HG03025 (cell line): ENCODE results near the gene GIPR.
"Not testable (repeated sequence)": the region's sequence is repeated elsewhere in the genome, so short reads cannot be mapped to it uniquely, and the experiment has no call there.

Source experiments
- ATAC-seq: cut with Tn5 transposase; IDR thresholded peaks from one replicate; pipeline ENCODE4 v1.9.1; 2021; ENCODE audit warnings: mild to moderate bottlenecking, moderate library complexity; ENCODE audit not compliant: unreplicated experiment, low FRiP score

Gene GIPR

GRCh38 chr19:45667620-45668341 is at the start of gene GIPR:
TSS of gene GIPR (plus strand) at chr19:45668221. CDS start at chr19:45669521, 1,300 bp downstream.
- ATAC-seq, result no peak

- ATAC-seq, result no peak
Measured at GRCh38 chr19:45621389-45621788, 46.6 kb upstream of the GIPR start.

GRCh38 chr19:45621976-45622503 is 46.0 kb upstream of the GIPR start:
- ATAC-seq, result no peak

GRCh38 chr19:45623984-45624383 is 44.0 kb upstream of the GIPR start:
- ATAC-seq, result no peak

GRCh38 chr19:45628219-45628618 is 39.8 kb upstream of the GIPR start:
- ATAC-seq, result not testable (repeated sequence)

GRCh38 chr19:45629704-45630103 is 38.3 kb upstream of the GIPR start:
- no peak for ATAC-seq

- no peak for ATAC-seq
Measured at GRCh38 chr19:45630463-45630862, 37.6 kb upstream of the GIPR start.

- no peak for ATAC-seq
Measured at GRCh38 chr19:45632468-45633196, 35.4 kb upstream of the GIPR start.

GRCh38 chr19:45636275-45636674 is 31.7 kb upstream of the GIPR start:
- no peak for ATAC-seq

- no peak for ATAC-seq
Measured at GRCh38 chr19:45636902-45637301, 31.1 kb upstream of the GIPR start.

GRCh38 chr19:45637890-45638667 is 29.9 kb upstream of the GIPR start:
- no peak for ATAC-seq

- ATAC-seq, result no peak
Measured at GRCh38 chr19:45638930-45639729, 28.9 kb upstream of the GIPR start, which contains the start of gene EML2. TSS of gene EML2 (minus strand) at chr19:45639397. CDS start at chr19:45639376, 21 bp downstream.

GRCh38 chr19:45640849-45641273 is 27.2 kb upstream of the GIPR start:
- ATAC-seq, result no peak

- peak; percentile 29 for ATAC-seq
Measured at GRCh38 chr19:45641274-45642105, 26.5 kb upstream of the GIPR start.

GRCh38 chr19:45643024-45643926 is 24.7 kb upstream of the GIPR start:
- no peak for ATAC-seq

- ATAC-seq, result no peak
Measured at GRCh38 chr19:45643927-45644771, 23.9 kb upstream of the GIPR start.

GRCh38 chr19:45645068-45645630 is 22.9 kb upstream of the GIPR start:
- no peak for ATAC-seq
